ENCODE data around the gene CTRB2. TPM values are rescaled to one million over a fixed set of nuclear protein-coding genes. Genes with fewer than 3 reads are reported as not detected.
"Not testable (repeated sequence)": the region's sequence is repeated elsewhere in the genome, so short reads cannot be mapped to it uniquely, and the experiment has no call there.

CTRB2 gene
- total RNA-seq, 4 donors from 2014 or later: not detected

DNA sequence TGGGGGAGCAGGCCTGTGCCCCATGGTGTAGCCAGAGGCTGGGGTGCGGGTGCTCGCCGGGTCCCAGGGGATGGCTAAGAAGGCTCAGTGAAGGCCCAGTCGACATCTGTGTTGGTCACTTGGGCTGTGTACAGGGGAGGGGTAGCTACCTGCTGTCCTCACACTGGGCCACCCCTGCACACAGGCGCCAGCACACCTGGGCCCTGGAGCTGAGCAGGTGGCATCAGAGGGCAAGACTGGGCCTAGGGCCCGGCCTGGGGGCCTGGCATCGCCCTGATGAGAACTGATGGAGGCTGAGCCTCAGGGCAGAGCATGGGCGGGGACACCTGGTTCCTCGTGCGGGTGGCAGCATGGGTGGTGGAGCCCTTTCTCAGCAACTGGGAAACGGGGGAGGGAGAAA, 870 bp upstream of the CTRB2 start:
- Histone ChIP-seq H3K4me3 (no peak overlapping the region), H3K36me3 (no peaks in the 10 kb centered on the region), H3K9me3 (no peaks in the 10 kb centered on the region), H3K27ac (no peak overlapping the region), H3K27me3 (no peaks in the 10 kb centered on the region), H3K4me1 (no peaks in the 10 kb centered on the region)
- TF ChIP-seq POLR2AphosphoS5 (IDR thresholded peaks at IDR 0.05) (no peak), POLR2A (IDR thresholded peaks at IDR 0.05) (no peak), EP300 (IDR thresholded peaks at IDR 0.05; ENCODE audit: low read depth) (no peak)
- TF ChIP-seq, protein P1, sequence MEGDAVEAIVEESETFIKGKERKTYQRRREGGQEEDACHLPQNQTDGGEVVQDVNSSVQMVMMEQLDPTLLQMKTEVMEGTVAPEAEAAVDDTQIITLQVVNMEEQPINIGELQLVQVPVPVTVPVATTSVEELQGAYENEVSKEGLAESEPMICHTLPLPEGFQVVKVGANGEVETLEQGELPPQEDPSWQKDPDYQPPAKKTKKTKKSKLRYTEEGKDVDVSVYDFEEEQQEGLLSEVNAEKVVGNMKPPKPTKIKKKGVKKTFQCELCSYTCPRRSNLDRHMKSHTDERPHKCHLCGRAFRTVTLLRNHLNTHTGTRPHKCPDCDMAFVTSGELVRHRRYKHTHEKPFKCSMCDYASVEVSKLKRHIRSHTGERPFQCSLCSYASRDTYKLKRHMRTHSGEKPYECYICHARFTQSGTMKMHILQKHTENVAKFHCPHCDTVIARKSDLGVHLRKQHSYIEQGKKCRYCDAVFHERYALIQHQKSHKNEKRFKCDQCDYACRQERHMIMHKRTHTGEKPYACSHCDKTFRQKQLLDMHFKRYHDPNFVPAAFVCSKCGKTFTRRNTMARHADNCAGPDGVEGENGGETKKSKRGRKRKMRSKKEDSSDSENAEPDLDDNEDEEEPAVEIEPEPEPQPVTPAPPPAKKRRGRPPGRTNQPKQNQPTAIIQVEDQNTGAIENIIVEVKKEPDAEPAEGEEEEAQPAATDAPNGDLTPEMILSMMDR (IDR thresholded peaks at IDR 0.05): no peak
- in situ Hi-C loops (cut with MboI; ENCODE audit: low pct_ligation_motif_present in 1 of 4, low pct_unique_long_range_greater_than_20kb in 1 of 4, low sequenced_read_pairs in 3 of 4): loop anchor here in 2 of 4 donors (10.0 to 25.0 kb wide), 3 partner anchors 177 to 554 kb away; no protein-coding TSS in a partner anchor
- 88% methylated on average over 11 of the region's 11 CpGs; no CpG with 5 or more reads in 1 of the 2 donors for WGBS, 2 donors (ENCODE audit: low coverage in 1 of 2)
- intact Hi-C loops (cut with DNase I; ENCODE audit: low total_unique reads): loop anchor here (2.0 kb wide), 1 partner anchor 17 kb away; no protein-coding TSS in a partner anchor
- no peak for DNase-seq

DNA sequence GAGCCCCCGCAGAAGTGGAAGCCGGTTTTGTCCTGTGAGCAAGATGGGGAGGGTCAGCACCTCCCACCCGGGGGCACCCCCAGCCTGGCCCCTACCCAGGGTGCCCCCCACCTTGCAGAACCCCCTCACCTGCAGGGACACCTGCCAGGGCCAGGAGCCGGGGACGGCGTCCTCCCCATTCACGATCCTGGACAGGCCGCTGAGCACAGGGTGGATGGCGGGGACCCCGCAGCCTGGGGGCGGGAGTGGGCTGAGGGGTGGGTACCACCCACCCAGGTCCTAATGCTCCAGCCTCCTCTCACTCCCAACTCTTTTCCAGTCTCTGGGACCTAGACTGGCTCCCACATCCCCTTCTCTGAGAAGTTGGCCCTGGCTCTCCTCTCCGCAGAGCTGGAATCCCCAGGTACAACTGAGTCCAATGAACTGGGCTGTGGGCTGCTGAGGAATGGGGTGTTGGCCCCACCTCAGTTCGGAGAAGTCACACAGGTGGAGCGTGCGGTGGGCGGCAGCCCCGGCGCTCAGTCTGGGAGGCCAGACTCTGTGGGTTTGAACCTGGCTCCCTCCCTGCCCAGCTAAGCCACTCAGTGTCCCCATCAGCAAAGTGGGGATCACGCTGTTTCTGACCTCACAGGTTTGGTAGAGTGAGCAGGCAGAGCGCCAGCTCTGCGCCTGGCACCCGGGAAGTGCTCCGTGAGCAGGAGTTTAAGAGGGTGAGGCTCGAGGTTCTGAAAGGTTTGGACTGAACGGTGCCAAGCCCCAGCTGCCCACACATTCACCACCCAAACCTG, 806 bp downstream of the CTRB2 start:
- not testable (repeated sequence) for H3K4me3 ChIP-seq, DNase-seq
- in situ Hi-C loops (cut with MboI; ENCODE audit: low pct_ligation_motif_present in 1 of 4, low pct_unique_long_range_greater_than_20kb in 1 of 4, low sequenced_read_pairs in 3 of 4): loop anchor here in 2 of 4 donors (10.0 to 25.0 kb wide), 3 partner anchors 179 to 556 kb away; no protein-coding TSS in a partner anchor

DNA sequence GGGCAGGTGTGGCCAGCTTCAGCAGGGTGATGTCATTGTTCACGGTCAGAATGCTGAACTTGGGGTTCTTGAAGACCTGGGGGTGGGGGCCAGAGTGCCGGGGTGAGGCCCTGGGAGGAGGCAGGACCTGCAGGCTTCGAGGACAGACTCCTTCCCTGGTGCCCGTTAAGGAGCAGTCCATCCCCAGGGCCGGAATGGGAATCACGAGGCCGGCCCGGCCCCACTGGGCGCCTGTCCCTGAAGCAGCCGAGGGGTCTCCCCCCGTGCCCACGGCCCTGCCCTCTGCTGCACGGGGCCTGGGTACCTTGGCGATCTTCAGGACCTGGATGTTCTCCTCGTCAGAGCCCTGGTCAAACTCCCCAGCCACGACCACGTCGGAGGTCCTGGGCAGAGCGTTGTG, 1.5 kb downstream of the CTRB2 start:
- in situ Hi-C loops (cut with MboI; ENCODE audit: low pct_ligation_motif_present in 1 of 4, low pct_unique_long_range_greater_than_20kb in 1 of 4, low sequenced_read_pairs in 3 of 4): loop anchor here in 2 of 4 donors (10.0 to 25.0 kb wide), 3 partner anchors 179 to 557 kb away; no protein-coding TSS in a partner anchor
- intact Hi-C loops (cut with DNase I; ENCODE audit: low total_unique reads); H3K27me3 ChIP-seq; H3K9me3 ChIP-seq; H3K27ac ChIP-seq; H3K36me3 ChIP-seq; DNase-seq; H3K4me3 ChIP-seq; H3K4me1 ChIP-seq: not testable (repeated sequence)
- WGBS, 2 donors (ENCODE audit: low coverage in 1 of 2): no CpG with 5 or more reads among the region's 19 CpGs

More for the DNA sequence above, 806 bp downstream of the CTRB2 start:
- not testable (repeated sequence) for H3K27ac ChIP-seq, H3K9me3 ChIP-seq, H3K36me3 ChIP-seq, H3K27me3 ChIP-seq, H3K4me1 ChIP-seq
- WGBS, 2 donors (ENCODE audit: low coverage in 1 of 2): 85% methylated on average over 17 of the region's 25 CpGs; no CpG with 5 or more reads in 1 of the 2 donors
- intact Hi-C loops (cut with DNase I; ENCODE audit: low total_unique reads): loop anchor here (2.0 kb wide), 1 partner anchor 19 kb away; no protein-coding TSS in a partner anchor

DNA sequence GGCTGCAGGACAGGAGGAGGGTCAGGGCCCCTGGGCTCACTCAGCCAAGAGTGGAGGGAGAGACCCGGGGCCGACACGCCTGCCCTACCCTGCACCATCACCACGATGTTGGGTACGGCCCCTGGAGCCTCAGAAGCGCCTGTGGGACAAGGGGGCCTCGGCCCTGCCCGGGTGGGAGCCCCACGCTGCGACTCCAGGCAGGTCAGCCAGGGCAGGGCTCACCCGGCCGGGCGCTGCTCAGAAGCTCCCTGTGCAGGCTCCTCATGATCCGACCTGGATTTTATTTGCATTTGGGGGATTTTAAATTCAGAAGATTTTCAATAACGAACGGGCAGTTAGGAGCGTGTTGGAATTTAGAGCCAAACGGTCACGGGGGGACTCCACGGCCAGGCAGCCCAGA, 2.1 kb downstream of the CTRB2 start:
- in situ Hi-C loops (cut with MboI; ENCODE audit: low pct_ligation_motif_present in 1 of 4, low pct_unique_long_range_greater_than_20kb in 1 of 4, low sequenced_read_pairs in 3 of 4): loop anchor here in 2 of 4 donors (10.0 to 25.0 kb wide), 3 partner anchors 180 to 557 kb away; no protein-coding TSS in a partner anchor
- H3K36me3 ChIP-seq; H3K27me3 ChIP-seq; H3K27ac ChIP-seq; H3K4me3 ChIP-seq; DNase-seq; intact Hi-C loops (cut with DNase I; ENCODE audit: low total_unique reads); H3K4me1 ChIP-seq; H3K9me3 ChIP-seq: not testable (repeated sequence)
- WGBS, 2 donors (ENCODE audit: low coverage in 1 of 2): no CpG with 5 or more reads among the region's 20 CpGs

DNA sequence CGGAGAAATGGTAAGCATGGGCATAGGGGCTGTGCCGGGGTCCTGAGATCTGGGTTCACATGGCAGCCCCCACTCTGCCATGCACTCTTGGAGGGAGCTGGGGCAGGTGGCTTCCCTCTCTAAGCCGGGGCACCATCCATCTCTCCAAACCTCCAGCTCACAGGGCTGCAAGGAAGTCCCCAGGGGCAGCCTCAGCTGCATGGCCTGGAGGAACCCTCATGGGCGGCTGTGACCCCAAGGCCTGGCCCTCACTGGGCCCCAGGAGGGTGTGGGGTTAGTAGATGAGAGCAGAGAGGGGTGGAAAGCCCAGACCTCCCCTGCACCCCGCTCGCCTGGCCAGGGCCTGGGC, 2.6 kb downstream of the CTRB2 start:
- Histone ChIP-seq H3K27ac (no peak overlapping the region), H3K9me3 (no peaks in the 10 kb centered on the region), H3K27me3 (no peaks in the 10 kb centered on the region), H3K4me1 (peaks cover 0 to 9% (median 0%) of the 10 kb centered on the region in 4 donors), H3K36me3 (no peaks in the 10 kb centered on the region), H3K4me3 (no peak overlapping the region)
- WGBS, 2 donors (ENCODE audit: low coverage in 1 of 2): 88% methylated on average over 3 of the region's 6 CpGs; no CpG with 5 or more reads in 1 of the 2 donors
- in situ Hi-C loops (cut with MboI; ENCODE audit: low pct_ligation_motif_present in 1 of 4, low pct_unique_long_range_greater_than_20kb in 1 of 4, low sequenced_read_pairs in 3 of 4) (loop anchor here in 2 of 4 donors (10.0 to 25.0 kb wide), 3 partner anchors 180 to 558 kb away; no protein-coding TSS in a partner anchor), intact Hi-C loops (cut with DNase I; ENCODE audit: low total_unique reads) (no loop called here)
- TF ChIP-seq, protein P1 (IDR thresholded peaks at IDR 0.05): no peak
- TF ChIP-seq POLR2AphosphoS5 (IDR thresholded peaks at IDR 0.05) (no peak), EP300 (IDR thresholded peaks at IDR 0.05; ENCODE audit: low read depth) (no peak), POLR2A (IDR thresholded peaks at IDR 0.05) (no peak)
- DNase-seq: no peak

Data from transverse colon (tissue), 4 donors.